Activated CD4-positive, alpha-beta T cell treated with anti-CD3 and anti-CD28 coated beads for 36 hours (primary cell): ENCODE data around the gene CROCC. TPM values are rescaled to one million over a fixed set of nuclear protein-coding genes. Genes with fewer than 3 reads are reported as not detected.
A peak's percentile ranks its signal among the peaks of the same experiment; 100 is the strongest.
"Not testable (repeated sequence)": the region's sequence is repeated elsewhere in the genome, so short reads cannot be mapped to it uniquely, and the experiment has no call there.

Experiments used
- ATAC-seq: fragments of 200-7000 bp; cut with Tn5 transposase; one replicate; pipeline ENCODE4 v1.10.0; 2021; ENCODE audit warnings: mild to moderate bottlenecking, moderate library complexity
- CTCF ChIA-PET: fragments of 350-600 bp; sonication (Branson Sonifier 250); formaldehyde crosslinking; loops from one replicate; lab custom pipeline; 2021; ENCODE audit warnings: antibody characterized with exemption; lab: Charles Lee
- POLR2A ChIA-PET: fragments of 350-600 bp; sonication (Branson Sonifier 250); formaldehyde crosslinking; loops from one replicate; lab custom pipeline; 2021; ENCODE audit warnings: antibody characterized with exemption, inconsistent platforms; lab: Charles Lee
- DNase-seq: peaks from one replicate; pipeline ENCODE4 v3.0.0-alpha.2; 2020
- H3K27ac Mint-ChIP-seq: one replicate; pipeline ENCODE4 v1.8.0; 2021; ENCODE audit warnings: mixed read lengths
- H3K27me3 Mint-ChIP-seq: one replicate; pipeline ENCODE4 v1.8.0; 2021; ENCODE audit warnings: mixed read lengths
- H3K36me3 Mint-ChIP-seq: one replicate; pipeline ENCODE4 v1.8.0; 2021; ENCODE audit warnings: low read depth, mixed read lengths
- H3K4me1 Mint-ChIP-seq: one replicate; pipeline ENCODE4 v1.8.0; 2021; ENCODE audit warnings: mixed read lengths
- H3K4me3 Mint-ChIP-seq: one replicate; pipeline ENCODE4 v1.8.0; 2021; ENCODE audit warnings: mild to moderate bottlenecking, moderate library complexity, mixed read lengths
- H3K9me3 Mint-ChIP-seq: one replicate; pipeline ENCODE4 v1.8.0; 2021; ENCODE audit warnings: low read depth, mixed read lengths
- intact Hi-C, 2 experiments: fragments of 100-400 bp; cut with DNase I in 1 of 2; cut with micrococcal nuclease in 1 of 2; formaldehyde crosslinking; loops; one replicate each; pipeline versions ENCODE4 v1.14.2 to v1.15.1; 2022 to 2024; cut with DNase I, micrococcal nuclease
- total RNA-seq, 2 experiments: library from RNA; stranded (reverse); gene quantifications; one replicate each; pipeline ENCODE4 v1.2.3, GENCODE V29; 2021

Gene CROCC
- total RNA-seq, 2 experiments from 2014 or later = 18.4 to 25.7 TPM

DNA sequence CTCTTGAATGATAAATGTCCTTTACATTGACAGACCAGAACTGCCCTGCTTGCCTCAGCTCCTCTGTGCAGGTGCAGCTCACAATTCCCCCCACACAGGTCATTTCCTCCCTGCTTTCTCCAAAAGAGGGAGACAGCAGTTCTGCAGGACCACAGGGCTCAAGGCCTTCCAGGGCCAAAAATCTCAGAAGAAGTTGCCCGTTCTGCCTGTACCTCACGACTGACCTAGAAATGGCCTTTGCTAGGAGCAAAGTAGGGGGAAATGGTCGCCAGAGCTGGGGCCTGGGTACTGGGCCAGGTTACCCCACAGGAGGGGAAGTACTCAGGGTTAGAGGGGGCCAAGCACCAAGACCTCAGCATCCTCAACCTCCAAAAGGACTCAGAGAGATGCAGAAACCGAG is 14.9 kb upstream of the CROCC start:
- Mint-ChIP-seq H3K9me3 (no peaks in the 10 kb centered on the region), H3K4me1 (peaks cover 18% of the 10 kb centered on the region), H3K36me3 (no peaks in the 10 kb centered on the region), H3K4me3 (no peak overlapping the region), H3K27me3 (no peaks in the 10 kb centered on the region), H3K27ac (no peak overlapping the region)
- DNase-seq = no peak
- intact Hi-C loops = loop anchor here (10.0 kb wide), 3 partner anchors 182 to 932 kb away; partner anchors contain the start of gene ZBTB17 (in 1 of the 2)
- ChIA-PET POLR2A (interaction anchor here (0.7 kb wide), 1 partner anchor 60 kb away, joined by 4 read pairs; no protein-coding TSS in a partner anchor), CTCF (no interaction called here)
- ATAC-seq = no peak

DNA sequence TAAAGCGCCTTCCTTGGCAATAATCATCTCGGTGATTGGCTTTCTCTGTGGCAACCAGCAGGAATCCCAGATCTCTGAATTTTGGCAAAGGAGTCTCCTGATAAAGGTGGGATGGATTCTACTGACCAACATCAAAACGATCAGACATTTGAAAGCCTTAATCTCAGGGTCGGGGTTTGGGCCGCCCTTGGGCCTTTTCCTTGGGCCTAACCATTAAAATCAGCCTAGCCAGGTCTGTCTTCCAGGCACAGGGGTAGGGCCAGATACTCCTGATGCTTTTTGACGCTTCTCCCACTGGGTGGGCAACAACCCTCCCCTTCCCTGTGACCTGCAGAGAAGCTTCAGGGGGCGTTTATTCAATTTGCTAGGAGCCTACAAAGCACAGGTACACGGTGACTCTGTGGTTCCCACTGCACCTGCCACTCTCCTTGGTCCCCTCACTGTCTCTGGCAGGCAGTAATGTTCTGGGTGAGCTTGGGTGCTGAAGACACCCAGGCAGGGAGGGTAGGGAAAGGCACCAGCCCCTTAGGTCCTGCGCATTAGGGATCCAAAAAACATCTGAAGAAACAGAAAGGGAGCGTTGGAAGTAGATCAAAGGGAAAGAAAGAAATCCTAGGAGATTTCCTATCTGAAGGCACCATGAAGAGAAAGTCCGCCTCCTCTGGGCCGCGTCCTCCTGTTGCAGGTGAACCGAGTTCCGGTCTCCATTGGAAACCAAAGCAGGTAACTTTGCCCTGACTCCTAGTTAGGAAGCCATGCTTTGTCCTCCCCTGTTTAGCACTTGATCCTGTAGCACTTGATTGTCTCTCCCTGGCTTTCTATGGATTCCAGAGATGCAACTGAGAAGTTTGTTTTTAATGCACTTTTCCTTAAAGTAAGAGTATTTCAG is 13.6 kb upstream of the CROCC start:
- Mint-ChIP-seq H3K4me3 (no peak overlapping the region), H3K9me3 (no peaks in the 10 kb centered on the region), H3K27me3 (no peaks in the 10 kb centered on the region), H3K27ac (no peak overlapping the region), H3K4me1 (peaks cover 22% of the 10 kb centered on the region), H3K36me3 (no peaks in the 10 kb centered on the region)
- DNase-seq (no peak), ATAC-seq (no peak)
- ChIA-PET CTCF (no interaction called here), POLR2A (interaction anchor here (0.6 kb wide), 1 partner anchor 36 kb away, joined by 3 read pairs; no protein-coding TSS in a partner anchor)
- intact Hi-C loops = loop anchor here (2.0 to 10.0 kb wide), 4 partner anchors 17 to 933 kb away; partner anchors contain the start of gene ZBTB17 (in 1 of the 2)

GRCh38 chr1:16911851-16912721 is 9.6 kb upstream of the CROCC start:
- Mint-ChIP-seq H3K4me1 (peaks cover 33% of the 10 kb centered on the region), H3K4me3 (peak overlapping the region; percentile 10)
- CTCF ChIA-PET = interaction anchor here (0.6 kb wide), 1 partner anchor 149 kb away, joined by 3 read pairs; no protein-coding TSS in a partner anchor
- H3K27me3 Mint-ChIP-seq, H3K9me3 Mint-ChIP-seq, H3K27ac Mint-ChIP-seq, POLR2A ChIA-PET, H3K36me3 Mint-ChIP-seq, DNase-seq, ATAC-seq: not testable (repeated sequence)
- intact Hi-C loops = loop anchor here in 1 of 2 experiments (2.0 to 5.0 kb wide), 4 partner anchors 415 to 695 kb away; partner anchors contain the start of gene NECAP2

GRCh38 chr1:16912742-16913141 is 9.0 kb upstream of the CROCC start:
- DNase-seq, H3K27ac Mint-ChIP-seq, CTCF ChIA-PET, H3K27me3 Mint-ChIP-seq, H3K36me3 Mint-ChIP-seq, POLR2A ChIA-PET, ATAC-seq, H3K9me3 Mint-ChIP-seq: not testable (repeated sequence)
- Mint-ChIP-seq H3K4me1 (peaks cover 31% of the 10 kb centered on the region), H3K4me3 (peak overlapping the region; percentile 89)
- intact Hi-C loops = loop anchor here (1.0 to 5.0 kb wide), 6 partner anchors 7 to 695 kb away; partner anchors contain the start of gene NECAP2 (in 1 of the 2)

GRCh38 chr1:16913181-16913832 is 8.4 kb upstream of the CROCC start:
- CTCF ChIA-PET = no interaction called here
- Mint-ChIP-seq H3K9me3 (no peaks in the 10 kb centered on the region), H3K36me3 (no peaks in the 10 kb centered on the region), H3K27me3 (no peaks in the 10 kb centered on the region), H3K4me1 (peaks cover 31% of the 10 kb centered on the region), H3K27ac (peak overlapping the region; percentile 69), H3K4me3 (peak overlapping the region; percentile 89)
- POLR2A ChIA-PET = interaction anchor here (2.4 kb wide), 1 partner anchor 8 kb away, joined by 21 read pairs; no protein-coding TSS in a partner anchor
- intact Hi-C loops = loop anchor here (1.0 to 5.0 kb wide), 6 partner anchors 8 to 696 kb away; partner anchors contain the start of gene NECAP2 (in 1 of the 2)
- DNase-seq (no peak), ATAC-seq (no peak)

GRCh38 chr1:16913833-16914662 is 7.7 kb upstream of the CROCC start:
- ATAC-seq (peak; percentile 96), DNase-seq (peak; percentile 96)
- ChIA-PET POLR2A (interaction anchor here (1.9 to 2.4 kb wide), 2 partner anchors 9 to 18 kb away, joined by 4 to 21 read pairs; no protein-coding TSS in a partner anchor), CTCF (interaction anchor here (1.0 kb wide), 1 partner anchor 46 kb away, joined by 3 read pairs; no protein-coding TSS in a partner anchor)
- Mint-ChIP-seq H3K9me3 (no peaks in the 10 kb centered on the region), H3K4me1 (peaks cover 31% of the 10 kb centered on the region), H3K4me3 (peak overlapping the region; percentile 89), H3K36me3 (no peaks in the 10 kb centered on the region), H3K27me3 (no peaks in the 10 kb centered on the region), H3K27ac (peak overlapping the region; percentile 83)
- intact Hi-C loops = loop anchor here (1.0 to 5.0 kb wide), 10 partner anchors 9 to 697 kb away; partner anchors contain the start of genes ATP13A2 (in 1 of the 2), NBPF1 (in 1 of the 2), NECAP2 (in 1 of the 2) and SDHB (in 1 of the 2)

- Mint-ChIP-seq H3K27ac (peak overlapping the region; percentile 83), H3K4me1 (peaks cover 29% of the 10 kb centered on the region), H3K4me3 (peak overlapping the region; percentile 89)
- DNase-seq, ATAC-seq, H3K9me3 Mint-ChIP-seq, H3K27me3 Mint-ChIP-seq, H3K36me3 Mint-ChIP-seq: not testable (repeated sequence)
- ChIA-PET POLR2A (interaction anchor here (0.6 to 2.4 kb wide), 3 partner anchors 10 to 96 kb away, joined by 3 to 21 read pairs (median 4); no protein-coding TSS in a partner anchor), CTCF (interaction anchor here (0.6 to 1.0 kb wide), 2 partner anchors 45 to 907 kb away, joined by 3 read pairs; no protein-coding TSS in a partner anchor)
- intact Hi-C loops = loop anchor here in 1 of 2 experiments (1.0 to 5.0 kb wide), 7 partner anchors 19 to 698 kb away; partner anchors contain the start of genes ATP13A2, NBPF1, NECAP2 and SDHB
These were observed 6.7 kb upstream of the CROCC start for GRCh38 chr1:16914928-16915626.

GRCh38 chr1:16915627-16915973 is 6.1 kb upstream of the CROCC start:
- Mint-ChIP-seq H3K9me3 (no peaks in the 10 kb centered on the region), H3K27ac (no peak overlapping the region), H3K36me3 (no peaks in the 10 kb centered on the region), H3K4me3 (peak overlapping the region; percentile 89), H3K4me1 (peaks cover 29% of the 10 kb centered on the region), H3K27me3 (no peaks in the 10 kb centered on the region)
- ATAC-seq (no peak), DNase-seq (no peak)
- CTCF ChIA-PET = interaction anchor here (0.6 kb wide), 1 partner anchor 908 kb away, joined by 3 read pairs; no protein-coding TSS in a partner anchor
- intact Hi-C loops = no loop called here
- POLR2A ChIA-PET = interaction anchor here (0.6 to 2.4 kb wide), 3 partner anchors 10 to 95 kb away, joined by 3 to 21 read pairs (median 4); no protein-coding TSS in a partner anchor
